Stimulated activated CD4-positive, alpha-beta T cell treated with anti-CD3 and anti-CD28 coated beads, Interleukin-15, amount 100 ng/mL, for 24 hours (primary cell): ENCODE results near the gene NME2.

Experiments
- DNase-seq: peaks from one replicate; pipeline ENCODE4 v3.0.0-alpha.2; 2020

The NME2 gene

GRCh38 chr17:51214920-51215319 lies 48.7 kb downstream of the NME2 start:
- DNase-seq = no peak

GRCh38 chr17:51217946-51218345 lies 51.7 kb downstream of the NME2 start:
- no peak for DNase-seq

- no peak for DNase-seq
Observed at GRCh38 chr17:51221322-51221721, 55.1 kb downstream of the NME2 start.
